CD8-positive, alpha-beta memory T cell (primary cell): ENCODE data around the gene LMAN1L. TPM values are rescaled to one million over a fixed set of nuclear protein-coding genes. Genes with fewer than 3 reads are reported as not detected.

Experiments
- CTCF ChIA-PET: fragments of 350-600 bp; sonication (Branson Sonifier 250); formaldehyde crosslinking; loops from one replicate; lab custom pipeline; 2021; ENCODE audit warnings: antibody characterized with exemption; lab: Charles Lee
- POLR2A ChIA-PET: fragments of 350-600 bp; sonication (Branson Sonifier 250); formaldehyde crosslinking; loops from one replicate; lab custom pipeline; 2021; ENCODE audit warnings: antibody characterized with exemption; lab: Charles Lee
- DNase-seq, 5 donors: peaks; one replicate each; pipeline versions ENCODE4 v3.0.0 to v3.0.0-alpha.2; 2020 to 2022; ENCODE audit warnings: mixed read lengths in 1 of 5
- H3K27ac ChIP-seq: one replicate; pipeline ENCODE4 v1.7.0; 2013; ENCODE audit warnings: low read depth, mild to moderate bottlenecking, low read length, moderate library complexity
- H3K27me3 ChIP-seq: 2 replicates; pipeline ENCODE4 v1.7.0; 2013; ENCODE audit warnings: low read length, mild to moderate bottlenecking; ENCODE audit not compliant: insufficient read depth, poor library complexity, severe bottlenecking
- H3K36me3 ChIP-seq: 2 replicates; pipeline ENCODE4 v1.7.0; 2013; ENCODE audit warnings: mild to moderate bottlenecking, low read length, moderate library complexity; ENCODE audit not compliant: insufficient read depth
- H3K4me1 ChIP-seq: 2 replicates; pipeline ENCODE4 v1.7.0; 2013; ENCODE audit warnings: mild to moderate bottlenecking, low read length, moderate library complexity; ENCODE audit not compliant: insufficient read depth
- H3K4me3 ChIP-seq: 2 replicates; pipeline ENCODE4 v1.7.0; 2013; ENCODE audit warnings: mild to moderate bottlenecking, low read length
- H3K9me3 ChIP-seq: 2 replicates; pipeline ENCODE4 v1.7.0; 2013; ENCODE audit warnings: mild to moderate bottlenecking, low read length
- H3K27ac Mint-ChIP-seq, 8 donors: one replicate each; pipeline ENCODE4 v1.8.0; 2020 to 2021; ENCODE audit warnings: mixed read lengths in 8 of 8, mild to moderate bottlenecking in 6 of 8, inconsistent platforms in 3 of 8, moderate library complexity in 3 of 8
- H3K27me3 Mint-ChIP-seq, 2 donors: one replicate each; pipeline ENCODE4 v1.8.0; 2020 to 2021; ENCODE audit warnings: mixed read lengths in 2 of 2, mild to moderate bottlenecking in 1 of 2, moderate library complexity in 1 of 2
- H3K36me3 Mint-ChIP-seq, 3 donors: one replicate each; pipeline ENCODE4 v1.8.0; 2020 to 2021; ENCODE audit warnings: mixed read lengths in 3 of 3, inconsistent platforms in 1 of 3, mild to moderate bottlenecking in 1 of 3
- H3K4me1 Mint-ChIP-seq, 3 donors: one replicate each; pipeline ENCODE4 v1.8.0; 2020 to 2021; ENCODE audit warnings: mixed read lengths in 3 of 3, inconsistent platforms in 1 of 3, mild to moderate bottlenecking in 1 of 3
- H3K4me3 Mint-ChIP-seq, 7 donors: one replicate each; pipeline ENCODE4 v1.8.0; 2020 to 2021; ENCODE audit warnings: mixed read lengths in 7 of 7, mild to moderate bottlenecking in 6 of 7, moderate library complexity in 4 of 7, inconsistent platforms in 2 of 7
- H3K9me3 Mint-ChIP-seq, 5 donors: one replicate each; pipeline ENCODE4 v1.8.0; 2020 to 2022; ENCODE audit warnings: mixed read lengths in 5 of 5, mild to moderate bottlenecking in 3 of 5, moderate library complexity in 2 of 5, inconsistent platforms in 1 of 5
- polyA plus RNA-seq: library from polyadenylated mRNA; unstranded; fragments of 300-500 nt; fragmentation: Illumina TruSeq; gene quantifications from one replicate; pipeline ENCODE4 v1.2.3, GENCODE V29; 2021
- total RNA-seq, 2 experiments: library from RNA; stranded (reverse); gene quantifications; one replicate each; pipeline ENCODE4 v1.2.3, GENCODE V29; 2021

The LMAN1L gene
- total and polyA plus RNA-seq, 3 experiments from 2014 or later = 0.27 TPM; not detected in 2

DNA sequence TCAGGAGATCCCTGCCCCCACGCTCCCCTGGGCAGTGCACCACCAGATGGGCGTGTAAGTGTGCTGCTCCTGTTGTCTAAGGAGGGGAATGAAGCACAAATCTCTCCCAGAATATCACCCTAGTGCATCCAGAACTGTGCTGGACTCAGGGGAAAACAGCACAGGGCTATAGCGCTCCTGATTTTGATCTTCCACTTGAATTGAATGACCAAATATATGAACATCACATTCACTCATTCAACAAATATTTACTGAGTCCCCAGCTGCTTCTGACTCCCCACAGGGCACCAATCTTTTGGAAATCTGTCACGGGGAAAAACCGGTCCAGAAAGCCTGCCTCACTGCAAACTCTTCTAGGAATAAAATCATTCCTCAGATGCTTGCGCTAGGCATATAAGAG, 16.2 kb downstream of the LMAN1L start:
- Mint-ChIP-seq H3K9me3 (no peaks in the 10 kb centered on the region), H3K27ac (no peak overlapping the region), H3K4me1 (peaks cover 0 to 7% (median 1%) of the 10 kb centered on the region in 3 donors), H3K36me3 (peaks cover 0 to 1% (median 0%) of the 10 kb centered on the region in 3 donors), H3K4me3 (no peak overlapping the region), H3K27me3 (peaks cover 15 to 33% of the 10 kb centered on the region in 2 donors)
- Histone ChIP-seq H3K36me3 (no peaks in the 10 kb centered on the region), H3K27ac (no peak overlapping the region), H3K4me3 (no peak overlapping the region), H3K27me3 (peaks cover 15% of the 10 kb centered on the region), H3K9me3 (no peaks in the 10 kb centered on the region), H3K4me1 (no peaks in the 10 kb centered on the region)
- ChIA-PET POLR2A (no interaction called here), CTCF (interaction anchor here (1.0 to 1.8 kb wide), 4 partner anchors 10 to 194 kb away, joined by 3 to 6 read pairs (median 4); no protein-coding TSS in a partner anchor)
- no peak for DNase-seq

- no peaks in the 10 kb centered on the region for H3K36me3 ChIP-seq
- CTCF ChIA-PET = interaction anchor here (1.0 to 1.8 kb wide), 4 partner anchors 9 to 194 kb away, joined by 3 to 6 read pairs (median 4); no protein-coding TSS in a partner anchor
- Mint-ChIP-seq H3K27ac (no peak overlapping the region), H3K4me1 (peaks cover 0 to 7% (median 1%) of the 10 kb centered on the region in 3 donors), H3K36me3 (peaks cover 0 to 1% (median 0%) of the 10 kb centered on the region in 3 donors), H3K27me3 (peaks cover 13 to 30% of the 10 kb centered on the region in 2 donors), H3K4me3 (no peak overlapping the region), H3K9me3 (no peaks in the 10 kb centered on the region)
- no peak overlapping the region for H3K4me3 ChIP-seq
- peaks cover 15% of the 10 kb centered on the region for H3K27me3 ChIP-seq
- no peak overlapping the region for H3K27ac ChIP-seq
- H3K4me1 ChIP-seq = no peaks in the 10 kb centered on the region
- H3K9me3 ChIP-seq = no peaks in the 10 kb centered on the region
- DNase-seq = no peak
- POLR2A ChIA-PET = no interaction called here
Measured at GRCh38 chr15:74829486-74829885, 16.9 kb downstream of the LMAN1L start.

DNA sequence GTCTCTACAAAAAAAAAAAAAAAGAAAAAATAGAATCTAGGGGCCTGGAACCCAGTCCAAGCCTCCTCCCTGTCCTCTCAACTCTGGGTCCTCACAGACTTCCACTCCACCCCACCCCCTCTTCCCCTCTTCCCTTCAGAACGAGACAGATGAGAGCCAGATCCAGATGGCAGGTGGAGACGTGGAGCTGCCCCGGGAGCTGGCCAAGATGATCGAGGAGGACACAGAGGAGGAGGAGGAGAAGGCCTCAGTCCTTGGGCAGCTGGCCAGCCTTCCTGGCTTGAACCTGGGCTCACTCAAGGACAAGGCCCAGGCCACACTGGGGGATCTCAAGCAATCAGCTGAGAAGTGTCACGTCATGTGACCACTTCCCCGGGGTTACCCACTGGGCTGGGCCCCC, 17.4 kb downstream of the LMAN1L start:
- CTCF ChIA-PET = interaction anchor here (1.8 kb wide), 1 partner anchor 195 kb away, joined by 4 read pairs; no protein-coding TSS in a partner anchor
- Mint-ChIP-seq H3K9me3 (no peaks in the 10 kb centered on the region), H3K27me3 (peaks cover 13 to 25% of the 10 kb centered on the region in 2 donors), H3K36me3 (peaks cover 0 to under 1% (median 0%) of the 10 kb centered on the region in 3 donors), H3K27ac (no peak overlapping the region), H3K4me1 (peaks cover 0 to 8% (median under 1%) of the 10 kb centered on the region in 3 donors), H3K4me3 (no peak overlapping the region)
- Histone ChIP-seq H3K4me3 (no peak overlapping the region), H3K27me3 (peaks cover 15% of the 10 kb centered on the region), H3K4me1 (no peaks in the 10 kb centered on the region), H3K36me3 (no peaks in the 10 kb centered on the region), H3K9me3 (no peaks in the 10 kb centered on the region), H3K27ac (no peak overlapping the region)
- POLR2A ChIA-PET = no interaction called here
- no peak for DNase-seq

GRCh38 chr15:74830868-74831267, 18.2 kb downstream of the LMAN1L start:
- H3K4me3 ChIP-seq = no peak overlapping the region
- DNase-seq = no peak
- ChIA-PET POLR2A (interaction anchor here (0.7 kb wide), 1 partner anchor 11 kb away, joined by 3 read pairs; no protein-coding TSS in a partner anchor), CTCF (no interaction called here)
- H3K27me3 ChIP-seq = peaks cover 15% of the 10 kb centered on the region
- peaks cover 0 to 2% (median 1%) of the 10 kb centered on the region in 3 donors for H3K36me3 Mint-ChIP-seq
- no peaks in the 10 kb centered on the region for H3K36me3 ChIP-seq
- H3K27ac ChIP-seq = no peak overlapping the region
- no peaks in the 10 kb centered on the region for H3K9me3 ChIP-seq
- no peaks in the 10 kb centered on the region for H3K9me3 Mint-ChIP-seq
- H3K27me3 Mint-ChIP-seq = peaks cover 11 to 23% of the 10 kb centered on the region in 2 donors
- H3K4me1 ChIP-seq = no peaks in the 10 kb centered on the region
- H3K4me3 Mint-ChIP-seq = no peak overlapping the region
- peaks cover 0 to 10% (median 0%) of the 10 kb centered on the region in 3 donors for H3K4me1 Mint-ChIP-seq
- no peak overlapping the region for H3K27ac Mint-ChIP-seq

- no peak overlapping the region for H3K4me3 Mint-ChIP-seq
- no peak overlapping the region for H3K27ac ChIP-seq
- DNase-seq = no peak
- peak overlapping the region in 1 of 8 donors; percentile 92 for H3K27ac Mint-ChIP-seq
- H3K4me1 Mint-ChIP-seq = peaks cover 0 to 6% (median 1%) of the 10 kb centered on the region in 3 donors
- POLR2A ChIA-PET = no interaction called here
- H3K36me3 Mint-ChIP-seq = peaks cover 0 to 10% (median 2%) of the 10 kb centered on the region in 3 donors
- peaks cover 11% of the 10 kb centered on the region for H3K27me3 ChIP-seq
- H3K36me3 ChIP-seq = no peaks in the 10 kb centered on the region
- no peak overlapping the region for H3K4me3 ChIP-seq
- CTCF ChIA-PET = no interaction called here
- H3K4me1 ChIP-seq = no peaks in the 10 kb centered on the region
- peaks cover 11 to 17% of the 10 kb centered on the region in 2 donors for H3K27me3 Mint-ChIP-seq
- H3K9me3 Mint-ChIP-seq = no peaks in the 10 kb centered on the region
- no peaks in the 10 kb centered on the region for H3K9me3 ChIP-seq
Measured at GRCh38 chr15:74831813-74832495, 19.3 kb downstream of the LMAN1L start.

GRCh38 chr15:74832826-74833225, 20.2 kb downstream of the LMAN1L start:
- Histone ChIP-seq H3K27ac (no peak overlapping the region), H3K9me3 (no peaks in the 10 kb centered on the region), H3K36me3 (no peaks in the 10 kb centered on the region), H3K4me1 (no peaks in the 10 kb centered on the region), H3K27me3 (peaks cover 4% of the 10 kb centered on the region), H3K4me3 (no peak overlapping the region)
- peaks cover 0 to 3% (median 1%) of the 10 kb centered on the region in 3 donors for H3K4me1 Mint-ChIP-seq
- no peaks in the 10 kb centered on the region for H3K9me3 Mint-ChIP-seq
- peaks cover 0 to 17% (median 2%) of the 10 kb centered on the region in 3 donors for H3K36me3 Mint-ChIP-seq
- H3K4me3 Mint-ChIP-seq = no peak overlapping the region
- H3K27me3 Mint-ChIP-seq = peaks cover 9 to 11% of the 10 kb centered on the region in 2 donors
- peak overlapping the region in 1 of 8 donors; percentile 70 for H3K27ac Mint-ChIP-seq
- CTCF ChIA-PET = no interaction called here
- no peak for DNase-seq
- POLR2A ChIA-PET = no interaction called here

- Mint-ChIP-seq H3K4me3 (no peak overlapping the region), H3K9me3 (no peaks in the 10 kb centered on the region), H3K27ac (no peak overlapping the region), H3K4me1 (peaks cover 0 to 3% (median 1%) of the 10 kb centered on the region in 3 donors), H3K27me3 (peaks cover 4 to 6% of the 10 kb centered on the region in 2 donors), H3K36me3 (peaks cover 0 to 18% (median 2%) of the 10 kb centered on the region in 3 donors)
- CTCF ChIA-PET = interaction anchor here (1.0 kb wide), 1 partner anchor 46 kb away, joined by 5 read pairs; no protein-coding TSS in a partner anchor
- no peaks in the 10 kb centered on the region for H3K36me3 ChIP-seq
- H3K27me3 ChIP-seq = no peaks in the 10 kb centered on the region
- no peak overlapping the region for H3K27ac ChIP-seq
- POLR2A ChIA-PET = no interaction called here
- H3K4me1 ChIP-seq = no peaks in the 10 kb centered on the region
- no peaks in the 10 kb centered on the region for H3K9me3 ChIP-seq
- DNase-seq = no peak
- H3K4me3 ChIP-seq = no peak overlapping the region
Measured at GRCh38 chr15:74833376-74834107, 20.9 kb downstream of the LMAN1L start.
